ENCODE data around the gene FER. TPM values are rescaled to one million over a fixed set of nuclear protein-coding genes. Genes with fewer than 3 reads are reported as not detected.

FER gene
- polyA plus RNA-seq, 1 experiment, result 19.0 TPM

DNA sequence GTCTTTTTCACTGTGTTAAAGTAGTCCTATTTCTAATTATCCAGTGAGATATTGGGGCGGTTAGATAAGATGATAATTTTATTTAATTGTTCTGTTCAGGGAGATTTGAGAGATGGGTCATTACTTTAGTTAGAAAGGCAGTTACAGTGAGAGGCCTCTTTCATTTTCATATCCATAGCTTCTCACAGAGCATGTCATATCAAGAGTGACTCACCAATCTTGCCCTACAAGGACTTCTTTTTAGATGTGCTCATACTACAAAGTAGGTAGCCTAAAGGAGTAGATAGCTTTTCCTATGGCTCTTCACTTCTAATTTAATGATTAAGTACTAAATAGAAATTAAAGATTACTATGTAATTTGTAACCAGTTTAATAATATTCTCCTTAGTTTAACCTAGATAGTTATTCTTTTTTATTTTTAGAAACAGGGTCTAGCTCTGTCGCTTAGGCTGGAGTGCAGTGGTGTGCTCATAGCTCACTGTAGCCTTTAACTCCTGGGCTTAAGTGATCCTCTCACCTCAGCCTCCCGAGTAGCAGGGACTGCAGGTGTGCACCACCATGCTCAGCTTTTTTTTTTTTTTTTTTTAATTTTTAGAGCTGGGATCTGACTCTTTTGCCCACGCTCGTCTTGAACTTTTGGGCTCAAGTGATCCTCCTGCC lies 71.0 kb downstream of the FER start:
- ChIA-PET POLR2A (interaction anchor here (1.2 kb wide), 1 partner anchor 71 kb away, joined by 4 read pairs; the partner anchor contains the start of gene FER), CTCF (interaction anchor here (0.6 kb wide), 3 partner anchors 36 to 594 kb away, joined by 3 to 6 read pairs (median 4); no protein-coding TSS in a partner anchor)
- H3K4me3 ChIP-seq (ENCODE audit: low read depth, low read length), result no peak overlapping the region
- no peaks in the 10 kb centered on the region for H3K27me3 ChIP-seq (ENCODE audit: control insufficient read depth, insufficient read depth, low read length)
- peak; percentile 16 for DNase-seq (ENCODE audit: low read depth, low spot score)
- no peak overlapping the region for H3K27ac ChIP-seq (ENCODE audit: low read depth, low read length)
- TF ChIP-seq, protein P1, sequence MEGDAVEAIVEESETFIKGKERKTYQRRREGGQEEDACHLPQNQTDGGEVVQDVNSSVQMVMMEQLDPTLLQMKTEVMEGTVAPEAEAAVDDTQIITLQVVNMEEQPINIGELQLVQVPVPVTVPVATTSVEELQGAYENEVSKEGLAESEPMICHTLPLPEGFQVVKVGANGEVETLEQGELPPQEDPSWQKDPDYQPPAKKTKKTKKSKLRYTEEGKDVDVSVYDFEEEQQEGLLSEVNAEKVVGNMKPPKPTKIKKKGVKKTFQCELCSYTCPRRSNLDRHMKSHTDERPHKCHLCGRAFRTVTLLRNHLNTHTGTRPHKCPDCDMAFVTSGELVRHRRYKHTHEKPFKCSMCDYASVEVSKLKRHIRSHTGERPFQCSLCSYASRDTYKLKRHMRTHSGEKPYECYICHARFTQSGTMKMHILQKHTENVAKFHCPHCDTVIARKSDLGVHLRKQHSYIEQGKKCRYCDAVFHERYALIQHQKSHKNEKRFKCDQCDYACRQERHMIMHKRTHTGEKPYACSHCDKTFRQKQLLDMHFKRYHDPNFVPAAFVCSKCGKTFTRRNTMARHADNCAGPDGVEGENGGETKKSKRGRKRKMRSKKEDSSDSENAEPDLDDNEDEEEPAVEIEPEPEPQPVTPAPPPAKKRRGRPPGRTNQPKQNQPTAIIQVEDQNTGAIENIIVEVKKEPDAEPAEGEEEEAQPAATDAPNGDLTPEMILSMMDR (IDR thresholded peaks at IDR 0.05; ENCODE audit: low read depth, low read length), result no peak
- H3K9me3 ChIP-seq (ENCODE audit: control insufficient read depth, insufficient read depth, low read length), result no peaks in the 10 kb centered on the region

DNA sequence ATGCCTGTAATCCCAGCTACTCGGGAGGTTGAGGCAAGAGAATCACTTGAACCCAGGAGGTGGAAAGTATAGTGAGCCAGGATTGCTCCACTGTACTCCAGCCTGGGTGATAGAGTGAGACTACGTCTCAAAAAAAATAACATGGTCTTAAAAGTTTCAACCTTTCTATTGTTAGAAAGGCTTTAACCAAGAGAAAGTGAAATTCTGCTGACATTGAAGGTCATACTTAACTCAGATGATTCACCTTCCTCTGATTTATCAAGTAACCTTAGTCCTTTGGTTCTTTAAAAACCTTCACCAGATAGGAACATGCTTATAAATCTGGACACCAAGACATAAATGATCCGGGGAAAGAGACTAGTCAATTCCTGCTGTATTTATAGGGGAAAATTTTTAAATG lies 73.3 kb downstream of the FER start:
- CTCF ChIA-PET, result interaction anchor here (1.5 kb wide), 1 partner anchor 140 kb away, joined by 3 read pairs; no protein-coding TSS in a partner anchor
- TF ChIP-seq, protein P1 (IDR thresholded peaks at IDR 0.05; ENCODE audit: low read depth, low read length), result no peak
- Histone ChIP-seq H3K9me3 (ENCODE audit: control insufficient read depth, insufficient read depth, low read length) (no peaks in the 10 kb centered on the region), H3K27me3 (ENCODE audit: control insufficient read depth, insufficient read depth, low read length) (no peaks in the 10 kb centered on the region), H3K4me3 (ENCODE audit: low read depth, low read length) (no peak overlapping the region), H3K27ac (ENCODE audit: low read depth, low read length) (no peak overlapping the region)
- no peak for DNase-seq (ENCODE audit: low read depth, low spot score)
- POLR2A ChIA-PET, result no interaction called here

DNA sequence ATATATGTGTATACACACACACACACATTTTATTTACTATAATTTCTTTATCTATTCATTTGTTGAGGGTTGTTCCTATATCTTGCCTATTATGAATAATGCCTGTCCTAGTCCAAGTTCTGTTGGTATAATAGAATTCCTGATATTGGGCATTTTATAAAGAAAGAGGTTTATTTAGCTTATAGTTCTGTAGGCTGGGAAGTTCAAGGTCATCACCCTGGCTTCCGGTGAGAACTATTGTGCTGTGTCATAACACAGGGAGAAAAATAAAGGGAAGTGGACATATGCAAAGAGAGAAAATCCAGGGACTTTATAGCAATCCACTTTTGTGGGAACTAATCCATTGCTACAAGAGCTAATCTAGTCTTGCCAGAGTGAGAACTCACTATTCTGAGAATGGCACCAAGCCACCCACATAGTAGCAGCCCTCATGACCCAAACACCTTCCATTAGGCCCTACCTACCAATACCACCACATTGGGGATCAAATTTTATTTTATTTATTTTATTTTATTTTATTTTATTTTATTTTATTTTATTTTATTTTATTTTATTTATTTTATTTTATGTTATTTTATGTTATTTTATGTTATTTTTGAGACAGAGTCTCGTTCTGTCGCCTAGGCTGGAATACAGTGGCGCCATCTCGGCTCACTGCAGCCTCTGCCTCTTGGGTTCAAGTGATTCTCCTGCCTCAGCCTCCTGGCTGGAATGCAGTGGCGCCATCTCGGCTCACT lies 74.7 kb downstream of the FER start:
- no peaks in the 10 kb centered on the region for H3K27me3 ChIP-seq (ENCODE audit: control insufficient read depth, insufficient read depth, low read length)
- no peak overlapping the region for H3K4me3 ChIP-seq (ENCODE audit: low read depth, low read length)
- ChIA-PET CTCF (no interaction called here), POLR2A (no interaction called here)
- H3K9me3 ChIP-seq (ENCODE audit: control insufficient read depth, insufficient read depth, low read length), result no peaks in the 10 kb centered on the region
- TF ChIP-seq, protein P1 (IDR thresholded peaks at IDR 0.05; ENCODE audit: low read depth, low read length), result no peak
- no peak for DNase-seq (ENCODE audit: low read depth, low spot score)
- H3K27ac ChIP-seq (ENCODE audit: low read depth, low read length), result no peak overlapping the region

DNA sequence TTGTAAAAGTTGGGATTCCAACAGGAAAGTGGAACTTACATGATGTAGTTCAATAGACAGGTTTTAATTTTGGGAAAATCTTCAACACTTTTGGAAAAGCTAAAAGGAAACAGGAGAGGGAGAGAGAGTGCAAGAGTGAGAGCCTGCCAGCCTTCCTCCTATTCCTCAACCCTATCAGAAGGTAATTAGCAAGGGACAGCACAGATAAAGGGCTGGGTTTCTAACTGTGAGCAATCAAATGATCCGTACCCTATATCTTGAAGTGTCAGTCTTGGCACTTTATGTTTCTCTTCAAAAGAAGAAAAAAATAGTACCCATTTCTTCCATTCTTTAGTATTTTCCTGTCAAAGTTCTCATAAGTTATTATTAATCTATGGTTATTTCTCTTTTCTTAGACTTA lies 79.4 kb downstream of the FER start:
- DNase-seq (ENCODE audit: low read depth, low spot score), result no peak
- no peak overlapping the region for H3K27ac ChIP-seq (ENCODE audit: low read depth, low read length)
- POLR2A ChIA-PET, result interaction anchor here (0.6 kb wide), 1 partner anchor 79 kb away, joined by 3 read pairs; the partner anchor contains the start of gene FER
- H3K4me3 ChIP-seq (ENCODE audit: low read depth, low read length), result no peak overlapping the region
- no peaks in the 10 kb centered on the region for H3K27me3 ChIP-seq (ENCODE audit: control insufficient read depth, insufficient read depth, low read length)
- H3K9me3 ChIP-seq (ENCODE audit: control insufficient read depth, insufficient read depth, low read length), result no peaks in the 10 kb centered on the region
- TF ChIP-seq, protein P1 (IDR thresholded peaks at IDR 0.05; ENCODE audit: low read depth, low read length), result no peak
- CTCF ChIA-PET, result interaction anchor here (0.9 kb wide), 1 partner anchor 77 kb away, joined by 3 read pairs; no protein-coding TSS in a partner anchor

DNA sequence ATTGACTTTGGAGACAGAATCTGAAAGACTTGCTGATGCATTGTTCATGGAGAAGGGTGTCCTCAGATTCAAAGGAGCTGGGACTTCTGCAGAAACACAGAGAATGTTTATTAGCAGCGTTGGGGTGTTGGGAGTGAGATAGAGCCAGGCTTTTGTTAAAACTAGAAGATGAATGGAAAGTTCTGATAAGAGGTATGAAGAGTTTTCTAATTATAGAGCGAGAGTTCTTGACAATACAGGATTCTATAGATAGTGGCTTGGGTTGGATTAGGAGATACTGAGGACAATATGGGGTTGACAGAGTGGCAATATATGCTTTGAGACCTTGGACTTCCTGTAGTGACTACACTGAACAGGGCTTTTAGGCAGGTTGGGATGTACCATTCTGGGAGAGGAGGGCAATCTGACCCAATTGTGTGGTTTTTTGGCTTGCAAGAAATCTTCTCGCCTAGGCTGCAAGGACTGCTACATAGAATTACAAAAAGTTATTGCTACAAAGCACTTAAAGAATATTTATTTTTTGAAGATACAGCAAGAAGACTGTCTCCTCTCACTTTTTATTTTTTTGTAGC lies 83.1 kb downstream of the FER start:
- H3K9me3 ChIP-seq (ENCODE audit: control insufficient read depth, insufficient read depth, low read length), result no peaks in the 10 kb centered on the region
- POLR2A ChIA-PET, result no interaction called here
- DNase-seq (ENCODE audit: low read depth, low spot score), result no peak
- H3K27me3 ChIP-seq (ENCODE audit: control insufficient read depth, insufficient read depth, low read length), result no peaks in the 10 kb centered on the region
- CTCF ChIA-PET, result no interaction called here
- TF ChIP-seq, protein P1 (IDR thresholded peaks at IDR 0.05; ENCODE audit: low read depth, low read length), result no peak
- H3K27ac ChIP-seq (ENCODE audit: low read depth, low read length), result no peak overlapping the region
- H3K4me3 ChIP-seq (ENCODE audit: low read depth, low read length), result no peak overlapping the region

Data from AG04450 (cell line).